Endodermal cell (in vitro differentiated cells): ENCODE data around the gene ELMO2. TPM values are rescaled to one million over a fixed set of nuclear protein-coding genes. Genes with fewer than 3 reads are reported as not detected.
A peak's percentile ranks its signal among the peaks of the same experiment; 100 is the strongest.

Source experiments
- DNase-seq: peaks from one replicate; pipeline ENCODE4 v3.0.0-alpha.2; 2017
- H3K27ac ChIP-seq: 2 replicates; pipeline ENCODE4 v1.5.1; 2013; ENCODE audit warnings: mild to moderate bottlenecking, low read depth, low read length, moderate library complexity
- H3K27me3 ChIP-seq: 2 replicates; pipeline ENCODE4 v1.6.1; 2013; ENCODE audit warnings: mild to moderate bottlenecking, low read length, moderate library complexity; ENCODE audit not compliant: insufficient read depth, control insufficient read depth, poor library complexity, severe bottlenecking
- H3K36me3 ChIP-seq: 2 replicates; pipeline ENCODE4 v1.7.0; 2013; ENCODE audit warnings: mild to moderate bottlenecking, low read length, moderate library complexity; ENCODE audit not compliant: control insufficient read depth, insufficient read depth
- H3K4me1 ChIP-seq: one replicate; pipeline ENCODE4 v1.7.0; 2013; ENCODE audit warnings: low read length; ENCODE audit not compliant: control insufficient read depth, insufficient read depth
- H3K4me3 ChIP-seq: 2 replicates; pipeline ENCODE4 v1.5.1; 2013; ENCODE audit warnings: mild to moderate bottlenecking, low read length, moderate library complexity
- H3K9ac ChIP-seq: 2 replicates; pipeline ENCODE4 v1.6.1; 2013; ENCODE audit warnings: mild to moderate bottlenecking, low read length, moderate library complexity; ENCODE audit not compliant: poor library complexity, severe bottlenecking; ENCODE audit errors: extremely low read depth
- H3K9me3 ChIP-seq: 2 replicates; pipeline ENCODE4 v1.6.1; 2013; ENCODE audit warnings: mild to moderate bottlenecking, low read length, moderate library complexity; ENCODE audit not compliant: control insufficient read depth
- H3K27ac Mint-ChIP-seq: 2 replicates; pipeline ENCODE4 v1.8.0; 2020; ENCODE audit warnings: mixed read lengths
- H3K27me3 Mint-ChIP-seq: 2 replicates; pipeline ENCODE4 v1.8.0; 2021; ENCODE audit warnings: mild to moderate bottlenecking, mixed read lengths; ENCODE audit not compliant: insufficient read depth
- H3K36me3 Mint-ChIP-seq: 2 replicates; pipeline ENCODE4 v1.8.0; 2020; ENCODE audit warnings: low read depth, mixed read lengths
- H3K4me1 Mint-ChIP-seq: 2 replicates; pipeline ENCODE4 v1.8.0; 2020; ENCODE audit warnings: mixed read lengths
- H3K4me3 Mint-ChIP-seq: 2 replicates; pipeline ENCODE4 v1.8.0; 2020; ENCODE audit warnings: mild to moderate bottlenecking, moderate library complexity, mixed read lengths
- H3K9me3 Mint-ChIP-seq: 2 replicates; pipeline ENCODE4 v1.8.0; 2020; ENCODE audit warnings: mild to moderate bottlenecking, mixed read lengths
- WGBS, 2 experiments: methylation state at CpG; one replicate each; pipeline versions ENCODE4 v1.1.5 to v1.1.7; 2013; ENCODE audit warnings: missing lambda C conversion rate in 2 of 2, mixed read lengths in 1 of 2; ENCODE audit not compliant: insufficient coverage in 1 of 2, insufficient read length in 1 of 2; 5-methylcytosine and 5-hydroxymethylcytosine counted together
- total RNA-seq, 2 donors: library from RNA; stranded (reverse); fragmentation: NEBNext Ultra II Directional in 1 of 2; extraction: Animal tissue kit (Norgen Biotek cat#: 25700) in 1 of 2; gene quantifications; 2 replicates in 1 of 2; 3 replicates in 1 of 2; pipeline ENCODE4 v1.2.1, GENCODE V29; 2021
- TF ChIP-seq, protein P1 (sequence below): fragments of 200-600 bp; sonication (generic); conservative IDR thresholded peaks from 2 replicates; pipeline ENCODE4 v1.5.0; 2021; ENCODE audit warnings: antibody characterized with exemption, mild to moderate bottlenecking

The ELMO2 gene
- total RNA-seq, 2 donors from 2014 or later: 44.8 to 52.8 TPM

GRCh38 chr20:46446851-46447250 lies 40.4 kb upstream of the ELMO2 start:
- Mint-ChIP-seq H3K27ac (no peak overlapping the region), H3K27me3 (no peaks in the 10 kb centered on the region), H3K9me3 (peaks cover 28% of the 10 kb centered on the region), H3K36me3 (no peaks in the 10 kb centered on the region), H3K4me1 (no peaks in the 10 kb centered on the region), H3K4me3 (no peak overlapping the region)
- 88 to 100% methylated on average over 1 to 4 of the region's 5 CpGs for WGBS, 2 experiments
- Histone ChIP-seq H3K27me3 (no peaks in the 10 kb centered on the region), H3K36me3 (no peaks in the 10 kb centered on the region), H3K9ac (no peak overlapping the region), H3K9me3 (peaks cover 28% of the 10 kb centered on the region), H3K27ac (no peak overlapping the region), H3K4me3 (no peak overlapping the region), H3K4me1 (no peaks in the 10 kb centered on the region)
- TF ChIP-seq, protein P1, sequence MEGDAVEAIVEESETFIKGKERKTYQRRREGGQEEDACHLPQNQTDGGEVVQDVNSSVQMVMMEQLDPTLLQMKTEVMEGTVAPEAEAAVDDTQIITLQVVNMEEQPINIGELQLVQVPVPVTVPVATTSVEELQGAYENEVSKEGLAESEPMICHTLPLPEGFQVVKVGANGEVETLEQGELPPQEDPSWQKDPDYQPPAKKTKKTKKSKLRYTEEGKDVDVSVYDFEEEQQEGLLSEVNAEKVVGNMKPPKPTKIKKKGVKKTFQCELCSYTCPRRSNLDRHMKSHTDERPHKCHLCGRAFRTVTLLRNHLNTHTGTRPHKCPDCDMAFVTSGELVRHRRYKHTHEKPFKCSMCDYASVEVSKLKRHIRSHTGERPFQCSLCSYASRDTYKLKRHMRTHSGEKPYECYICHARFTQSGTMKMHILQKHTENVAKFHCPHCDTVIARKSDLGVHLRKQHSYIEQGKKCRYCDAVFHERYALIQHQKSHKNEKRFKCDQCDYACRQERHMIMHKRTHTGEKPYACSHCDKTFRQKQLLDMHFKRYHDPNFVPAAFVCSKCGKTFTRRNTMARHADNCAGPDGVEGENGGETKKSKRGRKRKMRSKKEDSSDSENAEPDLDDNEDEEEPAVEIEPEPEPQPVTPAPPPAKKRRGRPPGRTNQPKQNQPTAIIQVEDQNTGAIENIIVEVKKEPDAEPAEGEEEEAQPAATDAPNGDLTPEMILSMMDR: no peak
- no peak for DNase-seq

DNA sequence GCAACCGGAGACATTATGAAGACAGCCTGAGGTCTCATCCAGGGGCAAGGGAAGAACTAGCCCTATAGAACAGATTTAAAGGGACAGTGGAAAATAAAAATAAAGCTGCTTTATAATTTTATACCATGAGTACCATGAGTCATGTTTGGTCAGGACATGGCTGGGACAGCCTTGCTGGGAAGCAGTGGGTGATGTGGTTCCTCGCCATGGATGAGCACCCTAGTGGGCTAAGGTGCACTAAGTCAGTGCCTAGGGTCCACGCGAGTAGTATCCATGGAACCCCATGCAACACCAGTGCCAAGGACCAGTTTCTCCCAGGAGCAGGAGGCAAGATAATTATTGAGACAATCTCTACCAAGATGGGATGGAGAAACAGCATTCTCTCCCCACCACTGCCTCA lies 33.4 kb upstream of the ELMO2 start:
- no peak for DNase-seq
- WGBS, 2 experiments: 95 to 100% methylated on average over 1 to 4 of the region's 4 CpGs
- H3K4me1 Mint-ChIP-seq: no peaks in the 10 kb centered on the region
- TF ChIP-seq, protein P1: no peak
- no peak overlapping the region for H3K4me3 Mint-ChIP-seq
- Histone ChIP-seq H3K4me1 (no peaks in the 10 kb centered on the region), H3K9ac (no peak overlapping the region), H3K4me3 (no peak overlapping the region), H3K27me3 (no peaks in the 10 kb centered on the region), H3K9me3 (peaks cover 15% of the 10 kb centered on the region), H3K27ac (no peak overlapping the region), H3K36me3 (no peaks in the 10 kb centered on the region)
- peaks cover 11% of the 10 kb centered on the region for H3K9me3 Mint-ChIP-seq
- no peak overlapping the region for H3K27ac Mint-ChIP-seq
- H3K36me3 Mint-ChIP-seq: no peaks in the 10 kb centered on the region
- peaks cover 12% of the 10 kb centered on the region for H3K27me3 Mint-ChIP-seq

- Histone ChIP-seq H3K4me1 (no peaks in the 10 kb centered on the region), H3K4me3 (no peak overlapping the region), H3K9me3 (peaks cover 8% of the 10 kb centered on the region), H3K36me3 (no peaks in the 10 kb centered on the region), H3K27ac (no peak overlapping the region), H3K9ac (no peak overlapping the region), H3K27me3 (peaks cover 6% of the 10 kb centered on the region)
- Mint-ChIP-seq H3K27ac (no peak overlapping the region), H3K9me3 (peaks cover 2% of the 10 kb centered on the region), H3K4me1 (no peaks in the 10 kb centered on the region), H3K36me3 (no peaks in the 10 kb centered on the region), H3K27me3 (peaks cover 22% of the 10 kb centered on the region), H3K4me3 (no peak overlapping the region)
- TF ChIP-seq, protein P1: peak; percentile 70
- DNase-seq: peak; percentile 59
- WGBS, 2 experiments: 67 to 82% methylated on average over 3 to 4 of the region's 4 CpGs
Measured at GRCh38 chr20:46438156-46438750, 31.8 kb upstream of the ELMO2 start.
